ENCODE data around the gene ALPL. TPM values are rescaled to one million over a fixed set of nuclear protein-coding genes. Genes with fewer than 3 reads are reported as not detected.

Gene ALPL
- polyA plus RNA-seq, 1 donor from 2014 or later, result 0.42 TPM

GRCh38 chr1:21523297-21523813 is 14.1 kb downstream of the ALPL start:
- no peak overlapping the region for H3K4me2 ChIP-seq (ENCODE audit: low read length)
- H3K27me3 ChIP-seq (ENCODE audit: insufficient read depth, low read depth, low read length), result no peaks in the 10 kb centered on the region
- no peaks in the 10 kb centered on the region for H3F3A ChIP-seq (ENCODE audit: insufficient read depth, low read length, poor library complexity, severe bottlenecking)
- H3K79me2 ChIP-seq (replicated peaks; ENCODE audit: insufficient read depth, low read length), result no peaks in the 10 kb centered on the region
- no peaks in the 10 kb centered on the region for H4K20me1 ChIP-seq (ENCODE audit: insufficient read depth)
- H3K4me3 ChIP-seq (ENCODE audit: low read length), result no peak overlapping the region
- no peaks in the 10 kb centered on the region for H3K9me3 ChIP-seq (ENCODE audit: low read length)
- no peak overlapping the region for H2AFZ ChIP-seq (ENCODE audit: low read depth, low read length)
- no peak overlapping the region for H3K9ac ChIP-seq (ENCODE audit: low read length)
- no peak for TF ChIP-seq EP300 (conservative IDR thresholded peaks at IDR 0.05; ENCODE audit: poor library complexity, severe bottlenecking)
- no peak for TF ChIP-seq CTCF (IDR thresholded peaks at IDR 0.05; ENCODE audit: poor library complexity, severe bottlenecking)
- no peak for TF ChIP-seq MXI1 (conservative IDR thresholded peaks at IDR 0.05; ENCODE audit: poor library complexity, severe bottlenecking)
- TF ChIP-seq SMC3 (conservative IDR thresholded peaks at IDR 0.05; ENCODE audit: poor library complexity), result no peak
- no peak for TF ChIP-seq RAD21 (conservative IDR thresholded peaks at IDR 0.05)
- TF ChIP-seq TAF1 (IDR thresholded peaks at IDR 0.05; ENCODE audit: low read depth), result no peak
- TF ChIP-seq POLR2AphosphoS5 (IDR thresholded peaks at IDR 0.05), result no peak
- no peaks in the 10 kb centered on the region for H3K36me3 ChIP-seq (ENCODE audit: insufficient read depth, low read length)
- no peak overlapping the region for H3K27ac ChIP-seq (ENCODE audit: low read length)
- H3K9me2 ChIP-seq (ENCODE audit: insufficient read depth, low read length), result no peaks in the 10 kb centered on the region

GRCh38 chr1:21524220-21524619 is 15.0 kb downstream of the ALPL start:
- no peaks in the 10 kb centered on the region for H3K27me3 ChIP-seq (ENCODE audit: insufficient read depth, low read depth, low read length)
- no peaks in the 10 kb centered on the region for H4K20me1 ChIP-seq (ENCODE audit: insufficient read depth)
- H3K4me3 ChIP-seq (ENCODE audit: low read length), result no peak overlapping the region
- TF ChIP-seq TAF1 (IDR thresholded peaks at IDR 0.05; ENCODE audit: low read depth), result no peak
- no peak for TF ChIP-seq POLR2AphosphoS5 (IDR thresholded peaks at IDR 0.05)
- no peak overlapping the region for H3K27ac ChIP-seq (ENCODE audit: low read length)
- no peaks in the 10 kb centered on the region for H3K9me3 ChIP-seq (ENCODE audit: low read length)
- no peaks in the 10 kb centered on the region for H3K79me2 ChIP-seq (replicated peaks; ENCODE audit: insufficient read depth, low read length)
- H3K9ac ChIP-seq (ENCODE audit: low read length), result no peak overlapping the region
- H3F3A ChIP-seq (ENCODE audit: insufficient read depth, low read length, poor library complexity, severe bottlenecking), result no peaks in the 10 kb centered on the region
- no peak overlapping the region for H3K4me2 ChIP-seq (ENCODE audit: low read length)
- H3K36me3 ChIP-seq (ENCODE audit: insufficient read depth, low read length), result no peaks in the 10 kb centered on the region
- no peaks in the 10 kb centered on the region for H3K9me2 ChIP-seq (ENCODE audit: insufficient read depth, low read length)
- H2AFZ ChIP-seq (ENCODE audit: low read depth, low read length), result no peak overlapping the region

- no peak overlapping the region for H3K27ac ChIP-seq (ENCODE audit: low read length)
- no peak overlapping the region for H3K4me3 ChIP-seq (ENCODE audit: low read length)
- no peaks in the 10 kb centered on the region for H3K27me3 ChIP-seq (ENCODE audit: insufficient read depth, low read depth, low read length)
- H2AFZ ChIP-seq (ENCODE audit: low read depth, low read length), result no peak overlapping the region
- H3K9me3 ChIP-seq (ENCODE audit: low read length), result no peaks in the 10 kb centered on the region
- H3K9ac ChIP-seq (ENCODE audit: low read length), result no peak overlapping the region
- TF ChIP-seq EZH2 (IDR thresholded peaks at IDR 0.05; ENCODE audit: borderline replicate concordance, insufficient read depth, low read length, poor library complexity, severe bottlenecking) (no peak), POLR2AphosphoS5 (IDR thresholded peaks at IDR 0.05) (no peak), RAD21 (conservative IDR thresholded peaks at IDR 0.05) (no peak), CTCF (IDR thresholded peaks at IDR 0.05; ENCODE audit: poor library complexity, severe bottlenecking) (no peak), MXI1 (conservative IDR thresholded peaks at IDR 0.05; ENCODE audit: poor library complexity, severe bottlenecking) (no peak), SMC3 (conservative IDR thresholded peaks at IDR 0.05; ENCODE audit: poor library complexity) (no peak), EP300 (conservative IDR thresholded peaks at IDR 0.05; ENCODE audit: poor library complexity, severe bottlenecking) (no peak), TAF1 (IDR thresholded peaks at IDR 0.05; ENCODE audit: low read depth) (no peak), REST (IDR thresholded peaks at IDR 0.05; ENCODE audit: borderline replicate concordance) (no peak)
- no peaks in the 10 kb centered on the region for H4K20me1 ChIP-seq (ENCODE audit: insufficient read depth)
- no peak overlapping the region for H3K4me2 ChIP-seq (ENCODE audit: low read length)
- H3F3A ChIP-seq (ENCODE audit: insufficient read depth, low read length, poor library complexity, severe bottlenecking), result no peaks in the 10 kb centered on the region
- H3K36me3 ChIP-seq (ENCODE audit: insufficient read depth, low read length), result no peaks in the 10 kb centered on the region
- no peaks in the 10 kb centered on the region for H3K9me2 ChIP-seq (ENCODE audit: insufficient read depth, low read length)
- H3K79me2 ChIP-seq (replicated peaks; ENCODE audit: insufficient read depth, low read length), result no peaks in the 10 kb centered on the region
Observed at GRCh38 chr1:21524686-21525339, 15.6 kb downstream of the ALPL start.

Data from neural cell (in vitro differentiated cells).